Suppressor macrophage treated with lipopolysaccharide for 4 hours (primary cell): ENCODE data around the gene SCN4A.

Source experiments
- DNase-seq: peaks from one replicate; pipeline ENCODE4 v3.0.0-alpha.2; 2020

The SCN4A gene

GRCh38 chr17:64001763-64002529 lies 29.2 kb upstream of the SCN4A start:
- DNase-seq, result peak; percentile 85

GRCh38 chr17:64001091-64001579 lies 28.4 kb upstream of the SCN4A start:
- DNase-seq, result no peak

GRCh38 chr17:63999680-64000531 lies 27.2 kb upstream of the SCN4A start:
- DNase-seq, result no peak

- no peak for DNase-seq
These were observed 26.3 kb upstream of the SCN4A start for GRCh38 chr17:63998721-63999679.

GRCh38 chr17:63998050-63998720 lies 25.5 kb upstream of the SCN4A start, which contains the start of gene PRR29:
TSS of gene PRR29 (plus strand) at chr17:63998351. CDS start at chr17:63998365, 14 bp downstream.
- DNase-seq, result peak; percentile 75

- no peak for DNase-seq
These were observed 24.8 kb upstream of the SCN4A start for GRCh38 chr17:63997341-63998048.

- DNase-seq, result no peak
These were observed 23.9 kb upstream of the SCN4A start for GRCh38 chr17:63996430-63997182.

- DNase-seq, result no peak
These were observed 22.9 kb upstream of the SCN4A start for GRCh38 chr17:63995626-63996025.

- no peak for DNase-seq
These were observed 20.8 kb upstream of the SCN4A start for GRCh38 chr17:63993368-63993985.

GRCh38 chr17:63991611-63992010 lies 18.9 kb upstream of the SCN4A start:
- no peak for DNase-seq

GRCh38 chr17:63989622-63990345 lies 17.1 kb upstream of the SCN4A start:
- no peak for DNase-seq

- DNase-seq, result no peak
These were observed 16.3 kb upstream of the SCN4A start for GRCh38 chr17:63988741-63989621.

- DNase-seq, result no peak
These were observed 15.4 kb upstream of the SCN4A start for GRCh38 chr17:63988127-63988478.

- DNase-seq, result no peak
These were observed 14.8 kb upstream of the SCN4A start for GRCh38 chr17:63987221-63988126.

GRCh38 chr17:63986821-63987220 lies 14.1 kb upstream of the SCN4A start:
- no peak for DNase-seq

- no peak for DNase-seq
These were observed 12.8 kb upstream of the SCN4A start for GRCh38 chr17:63985387-63986140.
